H9 (cell line): ENCODE data around the gene ARHGAP24. TPM values are rescaled to one million over a fixed set of nuclear protein-coding genes. Genes with fewer than 3 reads are reported as not detected.

Source experiments
- DNase-seq: peaks from one replicate; pipeline ENCODE4 v3.0.0-alpha.2; 2017
- H2AFZ ChIP-seq: one replicate; pipeline ENCODE4 v1.6.1; 2013; ENCODE audit warnings: mild to moderate bottlenecking, low read length, control low read depth, moderate library complexity
- H2AK5ac ChIP-seq: 2 replicates; pipeline ENCODE4 v1.6.1; 2013; ENCODE audit warnings: low read length, control low read depth, mixed read lengths; ENCODE audit not compliant: insufficient read length
- H2BK120ac ChIP-seq: one replicate; pipeline ENCODE4 v1.6.1; 2013; ENCODE audit warnings: low read depth, mild to moderate bottlenecking, low read length, control low read depth, inconsistent platforms; ENCODE audit not compliant: poor library complexity, severe bottlenecking
- H2BK12ac ChIP-seq: 2 replicates; pipeline ENCODE4 v1.6.1; 2013; ENCODE audit warnings: low read length, control low read depth, mixed read lengths, low read depth; ENCODE audit not compliant: insufficient read length
- H2BK15ac ChIP-seq: 2 replicates; pipeline ENCODE4 v1.6.1; 2013; ENCODE audit warnings: low read depth, low read length, control low read depth
- H2BK20ac ChIP-seq: one replicate; pipeline ENCODE4 v1.6.1; 2013; ENCODE audit warnings: low read depth, mild to moderate bottlenecking, low read length, control low read depth, inconsistent platforms; ENCODE audit not compliant: poor library complexity, severe bottlenecking
- H2BK5ac ChIP-seq: 2 replicates; pipeline ENCODE4 v1.6.1; 2013; ENCODE audit warnings: low read length, control low read depth, mixed read lengths; ENCODE audit not compliant: insufficient read length
- H3K14ac ChIP-seq: 2 replicates; pipeline ENCODE4 v1.6.1; 2013; ENCODE audit warnings: low read length, control low read depth; ENCODE audit not compliant: insufficient read depth
- H3K18ac ChIP-seq: 2 replicates; pipeline ENCODE4 v1.6.1; 2013; ENCODE audit warnings: low read depth, mild to moderate bottlenecking, mixed read lengths, low read length, control low read depth; ENCODE audit not compliant: insufficient read length
- H3K23ac ChIP-seq: 2 replicates; pipeline ENCODE4 v1.6.1; 2013; ENCODE audit warnings: low read length, control low read depth, mixed read lengths, low read depth; ENCODE audit not compliant: insufficient read length
- H3K23me2 ChIP-seq: 2 replicates; pipeline ENCODE4 v1.6.1; 2013; ENCODE audit warnings: low read depth, mild to moderate bottlenecking, mixed read lengths, low read length, control low read depth; ENCODE audit not compliant: insufficient read length, poor library complexity, severe bottlenecking
- H3K27ac ChIP-seq: 2 replicates; pipeline ENCODE4 v1.5.1; 2013; ENCODE audit warnings: low read length, control low read depth, mixed read lengths, low read depth; ENCODE audit not compliant: insufficient read length
- H3K27me3 ChIP-seq: 2 replicates; pipeline ENCODE4 v1.6.1; 2013; ENCODE audit warnings: low read length, control low read depth, inconsistent platforms; ENCODE audit not compliant: insufficient read depth
- H3K4ac ChIP-seq: 2 replicates; pipeline ENCODE4 v1.6.1; 2013; ENCODE audit warnings: low read depth, mild to moderate bottlenecking, control low read depth, inconsistent platforms, low read length, moderate library complexity
- H3K4me1 ChIP-seq: 2 replicates; pipeline ENCODE4 v1.6.1; 2013; ENCODE audit warnings: low read length, control low read depth, inconsistent platforms; ENCODE audit not compliant: insufficient read depth
- H3K4me2 ChIP-seq: 2 replicates; pipeline ENCODE4 v1.6.1; 2013; ENCODE audit warnings: low read length, control low read depth, mixed read lengths; ENCODE audit not compliant: insufficient read length, insufficient read depth
- H3K56ac ChIP-seq: 2 replicates; pipeline ENCODE4 v1.6.1; 2013; ENCODE audit warnings: low read depth, mild to moderate bottlenecking, mixed read lengths, low read length, control low read depth; ENCODE audit not compliant: insufficient read length
- H3K79me1 ChIP-seq: 2 replicates; pipeline ENCODE4 v1.6.1; 2013; ENCODE audit warnings: low read depth, mild to moderate bottlenecking, moderate library complexity, low read length, control low read depth, inconsistent platforms; ENCODE audit not compliant: insufficient read depth, poor library complexity, severe bottlenecking
- H3K79me2 ChIP-seq: 2 replicates; pipeline ENCODE4 v1.6.1; 2013; ENCODE audit warnings: low read length, control low read depth, inconsistent platforms; ENCODE audit not compliant: insufficient read depth
- H3K9ac ChIP-seq: 2 replicates; pipeline ENCODE4 v1.6.1; 2013; ENCODE audit warnings: low read length, control low read depth, mixed read lengths; ENCODE audit not compliant: insufficient read length; ENCODE audit errors: extremely low read depth
- H3K9me3 ChIP-seq: one replicate; pipeline ENCODE4 v1.6.1; 2013; ENCODE audit warnings: low read depth, low read length, inconsistent platforms; ENCODE audit not compliant: control insufficient read depth
- H3T11ph ChIP-seq: one replicate; pipeline ENCODE4 v1.6.1; 2013; ENCODE audit warnings: mild to moderate bottlenecking, low read length, control low read depth, inconsistent platforms
- H4K20me1 ChIP-seq: one replicate; pipeline ENCODE4 v1.6.1; 2013; ENCODE audit not compliant: control insufficient read depth, insufficient read length, insufficient read depth
- H4K5ac ChIP-seq: 2 replicates; pipeline ENCODE4 v1.6.1; 2013; ENCODE audit warnings: low read depth, mild to moderate bottlenecking, mixed read lengths, low read length, control low read depth; ENCODE audit not compliant: insufficient read length
- H4K8ac ChIP-seq: replicated peaks from 2 replicates; pipeline ENCODE4 v1.6.1; 2013; ENCODE audit warnings: low read length, control low read depth, mixed read lengths, low read depth; ENCODE audit not compliant: insufficient read length
- H4K91ac ChIP-seq: 2 replicates; pipeline ENCODE4 v1.6.1; 2013; ENCODE audit warnings: low read depth, mild to moderate bottlenecking, moderate library complexity, mixed read lengths, low read length, control low read depth; ENCODE audit not compliant: insufficient read length
- H3K27ac Mint-ChIP-seq, 3 experiments: 2 replicates in 2 of 3; 3 replicates in 1 of 3; pipeline ENCODE4 v1.8.0; 2020 to 2021; ENCODE audit warnings: mixed read lengths in 3 of 3, mild to moderate bottlenecking in 1 of 3, moderate library complexity in 1 of 3
- H3K27me3 Mint-ChIP-seq: 2 replicates; pipeline ENCODE4 v1.8.0; 2021; ENCODE audit warnings: low read depth, mild to moderate bottlenecking, moderate library complexity, mixed read lengths
- H3K36me3 Mint-ChIP-seq, 3 experiments: 2 replicates in 2 of 3; 3 replicates in 1 of 3; pipeline ENCODE4 v1.8.0; 2020 to 2021; ENCODE audit warnings: low read depth in 3 of 3, mixed read lengths in 3 of 3; ENCODE audit not compliant: insufficient read depth in 1 of 3
- H3K4me1 Mint-ChIP-seq, 2 experiments: 2 replicates each; pipeline ENCODE4 v1.8.0; 2020; ENCODE audit warnings: mixed read lengths in 2 of 2
- H3K4me3 Mint-ChIP-seq, 2 experiments: 2 replicates in 1 of 2; 3 replicates in 1 of 2; pipeline ENCODE4 v1.8.0; 2020 to 2021; ENCODE audit warnings: mild to moderate bottlenecking in 2 of 2, mixed read lengths in 2 of 2, moderate library complexity in 1 of 2
- H3K9me3 Mint-ChIP-seq, 2 experiments: 2 replicates in 1 of 2; 3 replicates in 1 of 2; pipeline ENCODE4 v1.8.0; 2020; ENCODE audit warnings: mild to moderate bottlenecking in 2 of 2, mixed read lengths in 2 of 2, moderate library complexity in 1 of 2
- WGBS: extraction: QIAGEN DNeasy Blood & Tissue Kit; methylation state at CpG from one replicate; pipeline ENCODE4 v1.1.7; 2013; ENCODE audit warnings: missing lambda C conversion rate, low lambda C conversion rate, mixed read lengths; ENCODE audit not compliant: insufficient read length; ENCODE audit errors: extremely low coverage; 5-methylcytosine and 5-hydroxymethylcytosine counted together
- total RNA-seq: library from RNA; stranded (reverse); gene quantifications from 2 replicates; pipeline ENCODE4 v1.2.1, GENCODE V29; 2021
- TF ChIP-seq, protein P1 (sequence below): fragments of 200-600 bp; sonication (generic); conservative IDR thresholded peaks from 3 replicates; pipeline ENCODE4 v1.8.0; 2021; ENCODE audit warnings: antibody characterized with exemption, mild to moderate bottlenecking

Gene ARHGAP24
- total RNA-seq, 1 experiment from 2014 or later, result 0.37 TPM

- no peak overlapping the region for H3K27ac ChIP-seq
- Mint-ChIP-seq H3K27ac (no peak overlapping the region), H3K4me1 (peaks cover 40 to 48% of the 10 kb centered on the region in 2 experiments)
These were observed 454.0 kb downstream of the ARHGAP24 start for GRCh38 chr4:85928775-85929591.

More at GRCh38 chr4:85928775-85929591, 454.0 kb downstream of the ARHGAP24 start:
- H2AK5ac ChIP-seq, result no peak overlapping the region
- H3K4me2 ChIP-seq, result no peak overlapping the region
- H3K23ac ChIP-seq, result no peak overlapping the region
- no peak overlapping the region for H4K5ac ChIP-seq
- no peak overlapping the region for H4K8ac ChIP-seq
- H2BK120ac ChIP-seq, result no peak overlapping the region
- H4K20me1 ChIP-seq, result no peaks in the 10 kb centered on the region
- H2BK12ac ChIP-seq, result no peak overlapping the region
- no peak overlapping the region for H2BK15ac ChIP-seq
- no peak overlapping the region for H2BK5ac ChIP-seq
- H2AFZ ChIP-seq, result no peak overlapping the region
- H3K4me1 ChIP-seq, result peaks cover 10% of the 10 kb centered on the region; the same call in 1 of the 2 replicates
- no peak for DNase-seq
- no CpG with 5 or more reads among the region's 5 CpGs for WGBS
- no peak overlapping the region for H3T11ph ChIP-seq
- H3K9ac ChIP-seq, result no peak overlapping the region
- no peaks in the 10 kb centered on the region for H3K27me3 Mint-ChIP-seq
- H2BK20ac ChIP-seq, result no peak overlapping the region
- H3K56ac ChIP-seq, result no peak overlapping the region
- no peaks in the 10 kb centered on the region for H3K79me2 ChIP-seq
- H3K36me3 Mint-ChIP-seq, result no peaks in the 10 kb centered on the region
- H3K79me1 ChIP-seq, result no peaks in the 10 kb centered on the region
- no peak overlapping the region for H4K91ac ChIP-seq
- H3K27me3 ChIP-seq, result no peaks in the 10 kb centered on the region
- no peak overlapping the region for H3K4me3 Mint-ChIP-seq
- TF ChIP-seq, protein P1, sequence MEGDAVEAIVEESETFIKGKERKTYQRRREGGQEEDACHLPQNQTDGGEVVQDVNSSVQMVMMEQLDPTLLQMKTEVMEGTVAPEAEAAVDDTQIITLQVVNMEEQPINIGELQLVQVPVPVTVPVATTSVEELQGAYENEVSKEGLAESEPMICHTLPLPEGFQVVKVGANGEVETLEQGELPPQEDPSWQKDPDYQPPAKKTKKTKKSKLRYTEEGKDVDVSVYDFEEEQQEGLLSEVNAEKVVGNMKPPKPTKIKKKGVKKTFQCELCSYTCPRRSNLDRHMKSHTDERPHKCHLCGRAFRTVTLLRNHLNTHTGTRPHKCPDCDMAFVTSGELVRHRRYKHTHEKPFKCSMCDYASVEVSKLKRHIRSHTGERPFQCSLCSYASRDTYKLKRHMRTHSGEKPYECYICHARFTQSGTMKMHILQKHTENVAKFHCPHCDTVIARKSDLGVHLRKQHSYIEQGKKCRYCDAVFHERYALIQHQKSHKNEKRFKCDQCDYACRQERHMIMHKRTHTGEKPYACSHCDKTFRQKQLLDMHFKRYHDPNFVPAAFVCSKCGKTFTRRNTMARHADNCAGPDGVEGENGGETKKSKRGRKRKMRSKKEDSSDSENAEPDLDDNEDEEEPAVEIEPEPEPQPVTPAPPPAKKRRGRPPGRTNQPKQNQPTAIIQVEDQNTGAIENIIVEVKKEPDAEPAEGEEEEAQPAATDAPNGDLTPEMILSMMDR, result no peak
- no peak overlapping the region for H3K4ac ChIP-seq
- H3K9me3 ChIP-seq, result no peaks in the 10 kb centered on the region
- no peak overlapping the region for H3K14ac ChIP-seq
- no peak overlapping the region for H3K18ac ChIP-seq
- no peaks in the 10 kb centered on the region for H3K9me3 Mint-ChIP-seq
- no peaks in the 10 kb centered on the region for H3K23me2 ChIP-seq
